Ishikawa (cell line): ENCODE results near the gene ENPEP.

ENCODE experiments used
- CEBPB ChIP-seq: IDR thresholded peaks from 2 replicates; pipeline ENCODE4 v1.6.1; 2012
- EGR1 ChIP-seq: IDR thresholded peaks from 2 replicates; pipeline ENCODE4 v1.6.1; 2012
- NFIC ChIP-seq: IDR thresholded peaks from 2 replicates; pipeline ENCODE4 v1.6.1; 2012
- REST ChIP-seq: IDR thresholded peaks from 2 replicates; pipeline ENCODE4 v1.6.1; 2012; ENCODE audit warnings: low read depth, mild to moderate bottlenecking
- TEAD4 ChIP-seq: IDR thresholded peaks from 2 replicates; pipeline ENCODE4 v1.6.1; 2012

- TF ChIP-seq TEAD4: no peak
- TF ChIP-seq EGR1: no peak
- TF ChIP-seq REST: no peak
- no peak for TF ChIP-seq NFIC
- no peak for TF ChIP-seq CEBPB
Observed at GRCh38 chr4:110516106-110516922, 40.4 kb downstream of the ENPEP start.
